H9 (cell line): ENCODE results near the gene SPATA20. TPM values are rescaled to one million over a fixed set of nuclear protein-coding genes. Genes with fewer than 3 reads are reported as not detected.

Source experiments
- DNase-seq: peaks from one replicate; pipeline ENCODE4 v3.0.0-alpha.2; 2017
- H2AFZ ChIP-seq: one replicate; pipeline ENCODE4 v1.6.1; 2013; ENCODE audit warnings: mild to moderate bottlenecking, low read length, control low read depth, moderate library complexity
- H2AK5ac ChIP-seq: 2 replicates; pipeline ENCODE4 v1.6.1; 2013; ENCODE audit warnings: low read length, control low read depth, mixed read lengths; ENCODE audit not compliant: insufficient read length
- H2BK120ac ChIP-seq: one replicate; pipeline ENCODE4 v1.6.1; 2013; ENCODE audit warnings: low read depth, mild to moderate bottlenecking, low read length, control low read depth, inconsistent platforms; ENCODE audit not compliant: poor library complexity, severe bottlenecking
- H2BK12ac ChIP-seq: 2 replicates; pipeline ENCODE4 v1.6.1; 2013; ENCODE audit warnings: low read length, control low read depth, mixed read lengths, low read depth; ENCODE audit not compliant: insufficient read length
- H2BK15ac ChIP-seq: 2 replicates; pipeline ENCODE4 v1.6.1; 2013; ENCODE audit warnings: low read depth, low read length, control low read depth
- H2BK20ac ChIP-seq: one replicate; pipeline ENCODE4 v1.6.1; 2013; ENCODE audit warnings: low read depth, mild to moderate bottlenecking, low read length, control low read depth, inconsistent platforms; ENCODE audit not compliant: poor library complexity, severe bottlenecking
- H2BK5ac ChIP-seq: 2 replicates; pipeline ENCODE4 v1.6.1; 2013; ENCODE audit warnings: low read length, control low read depth, mixed read lengths; ENCODE audit not compliant: insufficient read length
- H3K14ac ChIP-seq: 2 replicates; pipeline ENCODE4 v1.6.1; 2013; ENCODE audit warnings: low read length, control low read depth; ENCODE audit not compliant: insufficient read depth
- H3K18ac ChIP-seq: 2 replicates; pipeline ENCODE4 v1.6.1; 2013; ENCODE audit warnings: low read depth, mild to moderate bottlenecking, mixed read lengths, low read length, control low read depth; ENCODE audit not compliant: insufficient read length
- H3K23ac ChIP-seq: 2 replicates; pipeline ENCODE4 v1.6.1; 2013; ENCODE audit warnings: low read length, control low read depth, mixed read lengths, low read depth; ENCODE audit not compliant: insufficient read length
- H3K23me2 ChIP-seq: 2 replicates; pipeline ENCODE4 v1.6.1; 2013; ENCODE audit warnings: low read depth, mild to moderate bottlenecking, mixed read lengths, low read length, control low read depth; ENCODE audit not compliant: insufficient read length, poor library complexity, severe bottlenecking
- H3K27ac ChIP-seq: 2 replicates; pipeline ENCODE4 v1.5.1; 2013; ENCODE audit warnings: low read length, control low read depth, mixed read lengths, low read depth; ENCODE audit not compliant: insufficient read length
- H3K27me3 ChIP-seq: 2 replicates; pipeline ENCODE4 v1.6.1; 2013; ENCODE audit warnings: low read length, control low read depth, inconsistent platforms; ENCODE audit not compliant: insufficient read depth
- H3K4ac ChIP-seq: 2 replicates; pipeline ENCODE4 v1.6.1; 2013; ENCODE audit warnings: low read depth, mild to moderate bottlenecking, control low read depth, inconsistent platforms, low read length, moderate library complexity
- H3K4me1 ChIP-seq: 2 replicates; pipeline ENCODE4 v1.6.1; 2013; ENCODE audit warnings: low read length, control low read depth, inconsistent platforms; ENCODE audit not compliant: insufficient read depth
- H3K4me2 ChIP-seq: 2 replicates; pipeline ENCODE4 v1.6.1; 2013; ENCODE audit warnings: low read length, control low read depth, mixed read lengths; ENCODE audit not compliant: insufficient read length, insufficient read depth
- H3K56ac ChIP-seq: 2 replicates; pipeline ENCODE4 v1.6.1; 2013; ENCODE audit warnings: low read depth, mild to moderate bottlenecking, mixed read lengths, low read length, control low read depth; ENCODE audit not compliant: insufficient read length
- H3K79me1 ChIP-seq: 2 replicates; pipeline ENCODE4 v1.6.1; 2013; ENCODE audit warnings: low read depth, mild to moderate bottlenecking, moderate library complexity, low read length, control low read depth, inconsistent platforms; ENCODE audit not compliant: insufficient read depth, poor library complexity, severe bottlenecking
- H3K79me2 ChIP-seq: 2 replicates; pipeline ENCODE4 v1.6.1; 2013; ENCODE audit warnings: low read length, control low read depth, inconsistent platforms; ENCODE audit not compliant: insufficient read depth
- H3K9ac ChIP-seq: 2 replicates; pipeline ENCODE4 v1.6.1; 2013; ENCODE audit warnings: low read length, control low read depth, mixed read lengths; ENCODE audit not compliant: insufficient read length; ENCODE audit errors: extremely low read depth
- H3K9me3 ChIP-seq: one replicate; pipeline ENCODE4 v1.6.1; 2013; ENCODE audit warnings: low read depth, low read length, inconsistent platforms; ENCODE audit not compliant: control insufficient read depth
- H3T11ph ChIP-seq: one replicate; pipeline ENCODE4 v1.6.1; 2013; ENCODE audit warnings: mild to moderate bottlenecking, low read length, control low read depth, inconsistent platforms
- H4K20me1 ChIP-seq: one replicate; pipeline ENCODE4 v1.6.1; 2013; ENCODE audit not compliant: control insufficient read depth, insufficient read length, insufficient read depth
- H4K5ac ChIP-seq: 2 replicates; pipeline ENCODE4 v1.6.1; 2013; ENCODE audit warnings: low read depth, mild to moderate bottlenecking, mixed read lengths, low read length, control low read depth; ENCODE audit not compliant: insufficient read length
- H4K8ac ChIP-seq: replicated peaks from 2 replicates; pipeline ENCODE4 v1.6.1; 2013; ENCODE audit warnings: low read length, control low read depth, mixed read lengths, low read depth; ENCODE audit not compliant: insufficient read length
- H4K91ac ChIP-seq: 2 replicates; pipeline ENCODE4 v1.6.1; 2013; ENCODE audit warnings: low read depth, mild to moderate bottlenecking, moderate library complexity, mixed read lengths, low read length, control low read depth; ENCODE audit not compliant: insufficient read length
- H3K27ac Mint-ChIP-seq, 3 experiments: 2 replicates in 2 of 3; 3 replicates in 1 of 3; pipeline ENCODE4 v1.8.0; 2020 to 2021; ENCODE audit warnings: mixed read lengths in 3 of 3, mild to moderate bottlenecking in 1 of 3, moderate library complexity in 1 of 3
- H3K27me3 Mint-ChIP-seq: 2 replicates; pipeline ENCODE4 v1.8.0; 2021; ENCODE audit warnings: low read depth, mild to moderate bottlenecking, moderate library complexity, mixed read lengths
- H3K36me3 Mint-ChIP-seq, 3 experiments: 2 replicates in 2 of 3; 3 replicates in 1 of 3; pipeline ENCODE4 v1.8.0; 2020 to 2021; ENCODE audit warnings: low read depth in 3 of 3, mixed read lengths in 3 of 3; ENCODE audit not compliant: insufficient read depth in 1 of 3
- H3K4me1 Mint-ChIP-seq, 2 experiments: 2 replicates each; pipeline ENCODE4 v1.8.0; 2020; ENCODE audit warnings: mixed read lengths in 2 of 2
- H3K4me3 Mint-ChIP-seq, 2 experiments: 2 replicates in 1 of 2; 3 replicates in 1 of 2; pipeline ENCODE4 v1.8.0; 2020 to 2021; ENCODE audit warnings: mild to moderate bottlenecking in 2 of 2, mixed read lengths in 2 of 2, moderate library complexity in 1 of 2
- H3K9me3 Mint-ChIP-seq, 2 experiments: 2 replicates in 1 of 2; 3 replicates in 1 of 2; pipeline ENCODE4 v1.8.0; 2020; ENCODE audit warnings: mild to moderate bottlenecking in 2 of 2, mixed read lengths in 2 of 2, moderate library complexity in 1 of 2
- CTCF ChIP-seq: fragments of 200-600 bp; sonication (generic); conservative IDR thresholded peaks from 3 replicates; pipeline ENCODE4 v1.8.0; 2021; ENCODE audit warnings: antibody characterized with exemption, mild to moderate bottlenecking
- WGBS: extraction: QIAGEN DNeasy Blood & Tissue Kit; methylation state at CpG from one replicate; pipeline ENCODE4 v1.1.7; 2013; ENCODE audit warnings: missing lambda C conversion rate, low lambda C conversion rate, mixed read lengths; ENCODE audit not compliant: insufficient read length; ENCODE audit errors: extremely low coverage; 5-methylcytosine and 5-hydroxymethylcytosine counted together
- total RNA-seq: library from RNA; stranded (reverse); gene quantifications from 2 replicates; pipeline ENCODE4 v1.2.1, GENCODE V29; 2021

Gene SPATA20
- total RNA-seq, 1 experiment from 2014 or later: 23.9 TPM

DNA sequence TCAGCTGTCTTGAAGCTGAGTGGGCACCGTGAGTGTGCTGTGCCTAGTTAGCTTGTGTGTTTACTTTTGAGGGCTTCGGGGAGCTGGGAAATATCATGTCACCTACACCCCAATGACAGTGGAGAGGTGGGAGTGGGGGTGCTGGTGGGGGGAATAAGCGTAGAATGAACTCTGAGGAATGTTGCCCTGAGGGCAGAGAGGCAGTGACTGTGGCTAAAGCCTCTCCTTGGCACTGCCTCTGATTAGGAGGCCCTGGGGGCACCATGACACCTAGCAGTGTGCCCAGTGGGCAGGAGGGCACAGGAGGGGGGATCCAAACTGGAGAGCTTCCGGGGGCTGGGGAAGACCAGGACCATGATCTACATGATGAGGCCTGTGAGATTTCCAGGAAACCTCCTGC lies 38.4 kb downstream of the SPATA20 start:
- Mint-ChIP-seq H3K27me3 (peaks cover 18% of the 10 kb centered on the region), H3K36me3 (peaks cover 0 to 4% (median 0%) of the 10 kb centered on the region in 3 experiments; a peak in 4 of 7 replicates), H3K27ac (no peak overlapping the region), H3K4me1 (peaks cover 37 to 57% of the 10 kb centered on the region in 2 experiments), H3K9me3 (no peaks in the 10 kb centered on the region), H3K4me3 (no peak overlapping the region)
- WGBS: no CpG with 5 or more reads among the region's 4 CpGs
- Histone ChIP-seq H3K4me1 (no peaks in the 10 kb centered on the region; the same call in 1 of the 2 replicates), H3K4me2 (no peak overlapping the region), H3K23ac (no peak overlapping the region), H2BK15ac (no peak overlapping the region), H3K9ac (no peak overlapping the region), H3K9me3 (no peaks in the 10 kb centered on the region), H3K56ac (no peak overlapping the region), H3T11ph (no peak overlapping the region), H3K27me3 (no peaks in the 10 kb centered on the region), H3K4ac (no peak overlapping the region), H3K14ac (no peak overlapping the region), H4K20me1 (peaks cover 2% of the 10 kb centered on the region), H4K5ac (no peak overlapping the region), H3K27ac (no peak overlapping the region), H2BK20ac (no peak overlapping the region), H3K79me2 (no peaks in the 10 kb centered on the region), H4K8ac (no peak overlapping the region), H2BK120ac (no peak overlapping the region), H3K79me1 (no peaks in the 10 kb centered on the region), H4K91ac (no peak overlapping the region), H3K23me2 (no peaks in the 10 kb centered on the region), H3K18ac (no peak overlapping the region), H2AK5ac (no peak overlapping the region), H2AFZ (no peak overlapping the region), H2BK12ac (no peak overlapping the region), H2BK5ac (no peak overlapping the region)
- no peak for TF ChIP-seq CTCF
- no peak for DNase-seq
